Activated CD8-positive, alpha-beta memory T cell treated with anti-CD3 and anti-CD28 coated beads, Interleukin-2, amount 50 U/mL, for 4 hours (primary cell): Measurements from ENCODE around the gene GMIP.

Source experiments
- DNase-seq: peaks from one replicate; pipeline ENCODE4 v3.0.0-alpha.2; 2020

The GMIP gene

DNA sequence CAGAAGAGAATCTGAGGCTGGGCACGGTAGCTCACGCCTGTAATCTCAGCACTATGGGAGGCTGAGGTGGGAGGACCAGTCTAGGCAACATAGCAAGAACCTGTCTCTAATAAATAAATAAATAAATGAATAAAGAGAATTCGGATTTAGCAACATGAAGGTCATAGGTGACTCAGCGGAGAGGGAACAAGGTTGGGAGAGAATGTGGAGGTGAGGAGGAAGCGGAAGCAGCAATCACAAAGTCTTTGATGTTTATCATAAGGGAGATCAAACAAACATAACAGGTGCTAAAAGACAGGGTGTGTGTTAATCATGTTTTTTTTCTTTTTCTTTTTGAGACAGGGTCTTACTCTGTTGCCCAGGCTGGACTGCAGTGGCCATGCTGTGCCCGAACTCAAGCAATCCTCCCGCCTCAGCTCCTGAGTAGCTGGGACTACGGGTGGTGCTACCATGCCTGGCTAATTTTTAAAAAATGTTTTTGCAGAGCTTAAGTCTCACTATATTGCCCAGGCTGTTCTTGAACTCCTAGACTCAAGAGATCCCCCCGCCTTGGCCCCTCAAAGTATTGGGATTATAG is 41.2 kb downstream of the GMIP start:
- DNase-seq: peak; percentile 28

DNA sequence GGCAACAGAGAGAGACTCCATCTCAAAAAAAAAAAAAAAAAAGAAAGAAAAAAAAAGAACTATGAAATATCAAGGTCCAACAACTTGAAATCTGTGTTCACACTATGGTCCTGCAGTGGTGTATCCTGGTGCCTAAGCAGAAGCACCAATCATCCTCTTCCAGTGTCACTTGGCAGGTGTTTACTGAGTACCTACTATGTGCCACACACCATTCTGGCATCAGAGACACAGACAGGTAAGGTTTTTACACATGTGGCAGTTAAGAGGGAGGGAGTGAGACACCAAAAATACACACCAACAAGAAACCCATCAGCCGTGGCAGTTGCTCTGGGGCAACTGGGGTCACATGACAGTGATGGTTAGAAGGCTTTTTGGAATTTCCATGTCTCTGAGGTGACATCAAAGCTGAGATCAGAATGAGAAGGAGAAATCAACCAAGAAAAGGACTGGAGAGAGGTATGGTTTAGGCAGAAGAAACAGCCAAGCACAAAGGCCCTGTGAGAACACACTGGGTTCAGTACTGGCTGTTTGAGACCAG is 42.6 kb downstream of the GMIP start:
- no peak for DNase-seq

GRCh38 chr19:19598728-19599451 is 44.6 kb downstream of the GMIP start:
- peak; percentile 59 for DNase-seq

- peak; percentile 36 for DNase-seq
Measured at GRCh38 chr19:19597809-19598306, 45.6 kb downstream of the GMIP start.

- no peak for DNase-seq
Measured at GRCh38 chr19:19595171-19595701, 48.2 kb downstream of the GMIP start.

GRCh38 chr19:19594381-19594780 is 49.1 kb downstream of the GMIP start:
- DNase-seq: no peak

- DNase-seq: no peak
Measured at GRCh38 chr19:19592690-19593089, 50.8 kb downstream of the GMIP start.

- DNase-seq: peak; percentile 59
Measured at GRCh38 chr19:19591133-19591825, 52.2 kb downstream of the GMIP start.

- DNase-seq: no peak
Measured at GRCh38 chr19:19588546-19588945, 54.9 kb downstream of the GMIP start.

GRCh38 chr19:19587771-19588170 is 55.7 kb downstream of the GMIP start:
- no peak for DNase-seq

- DNase-seq: no peak
Measured at GRCh38 chr19:19584356-19584755, 59.1 kb downstream of the GMIP start.

- DNase-seq: no peak
Measured at GRCh38 chr19:19582471-19582870, 61.0 kb downstream of the GMIP start.

GRCh38 chr19:19581391-19581790 is 62.1 kb downstream of the GMIP start:
- no peak for DNase-seq

GRCh38 chr19:19580418-19580817 is 63.0 kb downstream of the GMIP start:
- no peak for DNase-seq

DNA sequence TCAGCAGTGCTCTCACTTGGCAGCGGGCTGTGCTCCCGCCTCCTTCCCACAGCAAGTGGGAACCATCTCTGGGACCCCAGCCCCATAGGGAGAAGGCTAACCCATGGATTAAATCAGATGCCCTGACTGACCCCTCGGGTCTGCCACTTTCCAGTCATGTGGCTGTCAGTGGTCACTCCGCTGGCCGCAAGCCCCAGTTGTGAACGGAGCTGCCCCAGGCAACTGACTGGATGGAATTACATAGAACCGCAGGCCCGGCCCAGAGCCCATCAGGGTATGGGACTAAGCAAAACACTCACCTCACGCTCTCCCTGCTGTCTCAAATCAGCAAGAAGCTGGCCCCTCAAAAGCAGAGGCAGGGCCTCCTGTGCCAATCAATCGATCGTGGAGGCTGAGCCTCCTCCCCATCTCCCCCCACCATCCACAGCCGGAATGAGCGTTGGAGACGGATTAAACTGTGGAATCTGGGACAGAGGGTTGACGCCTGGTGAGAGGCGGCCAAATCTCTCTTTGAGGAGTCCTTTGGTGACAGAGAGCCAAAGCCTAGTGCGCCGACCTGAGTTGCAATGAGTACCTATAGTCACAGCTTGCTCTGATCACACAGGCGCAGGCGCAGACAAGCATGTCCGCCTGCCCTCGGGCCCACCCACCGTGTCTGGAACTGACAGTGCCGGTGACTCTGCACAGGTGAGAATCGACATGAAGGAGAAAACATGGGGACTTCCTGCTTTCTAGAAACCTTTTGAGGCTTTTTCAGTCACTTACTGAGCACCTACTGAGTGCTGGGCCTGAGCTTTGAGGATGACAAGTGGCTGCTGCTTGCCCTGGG is 63.7 kb downstream of the GMIP start:
- no peak for DNase-seq
